GM12801 (cell line): ENCODE results near the gene NXNL2.

Experiments used
- CTCF ChIP-seq: IDR thresholded peaks from one replicate; pipeline ENCODE4 v1.5.1; 2011; ENCODE audit warnings: control low read depth; ENCODE audit not compliant: insufficient read length; ENCODE audit errors: extremely low read depth

Gene NXNL2

GRCh38 chr9:88534456-88535225 lies at the start of gene NXNL2:
Gene NXNL2 (plus strand): TSS chr9:88535178. CDS start chr9:88535435, 257 bp downstream.
- no peak for TF ChIP-seq CTCF

- no peak for TF ChIP-seq CTCF
Observed at GRCh38 chr9:88488166-88488565, 46.8 kb upstream of the NXNL2 start.

- TF ChIP-seq CTCF = no peak
Observed at GRCh38 chr9:88494983-88495721, 39.8 kb upstream of the NXNL2 start.

- no peak for TF ChIP-seq CTCF
Observed at GRCh38 chr9:88497224-88497623, 37.8 kb upstream of the NXNL2 start.

GRCh38 chr9:88498880-88499279 lies 36.1 kb upstream of the NXNL2 start:
- TF ChIP-seq CTCF = no peak

- TF ChIP-seq CTCF = no peak
Observed at GRCh38 chr9:88501086-88501485, 33.9 kb upstream of the NXNL2 start.

GRCh38 chr9:88502552-88503034 lies 32.4 kb upstream of the NXNL2 start:
- no peak for TF ChIP-seq CTCF
